ENCODE results near the gene TIE1.

Gene TIE1

GRCh38 chr1:43276673-43277072 is 24.1 kb upstream of the TIE1 start:
- Histone ChIP-seq H3K9me3 (ENCODE audit: control insufficient read depth, low read length) (no peaks in the 10 kb centered on the region), H3K4me1 (ENCODE audit: control insufficient read depth, insufficient read depth, low read length) (peaks cover 39% of the 10 kb centered on the region), H3K9ac (ENCODE audit: low read length) (no peak overlapping the region), H3K36me3 (ENCODE audit: control insufficient read depth, insufficient read depth, low read length) (peaks cover 7% of the 10 kb centered on the region), H3K4me3 (ENCODE audit: low read length) (no peak overlapping the region), H3K27me3 (ENCODE audit: control insufficient read depth, insufficient read depth, low read length) (no peaks in the 10 kb centered on the region)

- Histone ChIP-seq H3K9ac (ENCODE audit: low read length) (no peak overlapping the region), H3K4me3 (ENCODE audit: low read length) (no peak overlapping the region), H3K27me3 (ENCODE audit: control insufficient read depth, insufficient read depth, low read length) (no peaks in the 10 kb centered on the region)
These were observed 23.5 kb upstream of the TIE1 start for GRCh38 chr1:43277116-43277876.

GRCh38 chr1:43279161-43279560 is 21.6 kb upstream of the TIE1 start:
- H3K36me3 ChIP-seq (ENCODE audit: control insufficient read depth, insufficient read depth, low read length): peaks cover 7% of the 10 kb centered on the region
- H3K9me3 ChIP-seq (ENCODE audit: control insufficient read depth, low read length): no peaks in the 10 kb centered on the region
- no peaks in the 10 kb centered on the region for H3K27me3 ChIP-seq (ENCODE audit: control insufficient read depth, insufficient read depth, low read length)
- H3K4me1 ChIP-seq (ENCODE audit: control insufficient read depth, insufficient read depth, low read length): peaks cover 39% of the 10 kb centered on the region
- no peak overlapping the region for H3K9ac ChIP-seq (ENCODE audit: low read length)
- H3K4me3 ChIP-seq (ENCODE audit: low read length): no peak overlapping the region

More at GRCh38 chr1:43277116-43277876, 23.5 kb upstream of the TIE1 start:
- peaks cover 7% of the 10 kb centered on the region for H3K36me3 ChIP-seq (ENCODE audit: control insufficient read depth, insufficient read depth, low read length)
- H3K9me3 ChIP-seq (ENCODE audit: control insufficient read depth, low read length): no peaks in the 10 kb centered on the region
- peaks cover 33% of the 10 kb centered on the region for H3K4me1 ChIP-seq (ENCODE audit: control insufficient read depth, insufficient read depth, low read length)

- peaks cover 7% of the 10 kb centered on the region for H3K36me3 ChIP-seq (ENCODE audit: control insufficient read depth, insufficient read depth, low read length)
- no peaks in the 10 kb centered on the region for H3K9me3 ChIP-seq (ENCODE audit: control insufficient read depth, low read length)
- H3K4me3 ChIP-seq (ENCODE audit: low read length): no peak overlapping the region
- H3K9ac ChIP-seq (ENCODE audit: low read length): no peak overlapping the region
- no peaks in the 10 kb centered on the region for H3K27me3 ChIP-seq (ENCODE audit: control insufficient read depth, insufficient read depth, low read length)
- H3K4me1 ChIP-seq (ENCODE audit: control insufficient read depth, insufficient read depth, low read length): peaks cover 38% of the 10 kb centered on the region
These were observed 21.1 kb upstream of the TIE1 start for GRCh38 chr1:43279666-43280065.

- no peak overlapping the region for H3K9ac ChIP-seq (ENCODE audit: low read length)
- peaks cover 35% of the 10 kb centered on the region for H3K4me1 ChIP-seq (ENCODE audit: control insufficient read depth, insufficient read depth, low read length)
- peaks cover 6% of the 10 kb centered on the region for H3K27me3 ChIP-seq (ENCODE audit: control insufficient read depth, insufficient read depth, low read length)
- H3K9me3 ChIP-seq (ENCODE audit: control insufficient read depth, low read length): no peaks in the 10 kb centered on the region
- no peak overlapping the region for H3K4me3 ChIP-seq (ENCODE audit: low read length)
- peaks cover 7% of the 10 kb centered on the region for H3K36me3 ChIP-seq (ENCODE audit: control insufficient read depth, insufficient read depth, low read length)
These were observed 20.1 kb upstream of the TIE1 start for GRCh38 chr1:43280692-43281091.

GRCh38 chr1:43282220-43283195 is 18.3 kb upstream of the TIE1 start:
- H3K9me3 ChIP-seq (ENCODE audit: control insufficient read depth, low read length): no peaks in the 10 kb centered on the region
- peaks cover 7% of the 10 kb centered on the region for H3K36me3 ChIP-seq (ENCODE audit: control insufficient read depth, insufficient read depth, low read length)
- no peak overlapping the region for H3K9ac ChIP-seq (ENCODE audit: low read length)
- H3K4me3 ChIP-seq (ENCODE audit: low read length): no peak overlapping the region
- peaks cover 6% of the 10 kb centered on the region for H3K27me3 ChIP-seq (ENCODE audit: control insufficient read depth, insufficient read depth, low read length)
- peaks cover 30% of the 10 kb centered on the region for H3K4me1 ChIP-seq (ENCODE audit: control insufficient read depth, insufficient read depth, low read length)

- H3K4me1 ChIP-seq (ENCODE audit: control insufficient read depth, insufficient read depth, low read length): peaks cover 37% of the 10 kb centered on the region
- H3K9ac ChIP-seq (ENCODE audit: low read length): peak overlapping the region; percentile 84
- H3K36me3 ChIP-seq (ENCODE audit: control insufficient read depth, insufficient read depth, low read length): peaks cover 7% of the 10 kb centered on the region
- no peaks in the 10 kb centered on the region for H3K9me3 ChIP-seq (ENCODE audit: control insufficient read depth, low read length)
- H3K4me3 ChIP-seq (ENCODE audit: low read length): peak overlapping the region; percentile 96
- peaks cover 6% of the 10 kb centered on the region for H3K27me3 ChIP-seq (ENCODE audit: control insufficient read depth, insufficient read depth, low read length)
These were observed 16.7 kb upstream of the TIE1 start for GRCh38 chr1:43284065-43284464.

GRCh38 chr1:43284546-43285110 is 16.2 kb upstream of the TIE1 start:
- Histone ChIP-seq H3K4me3 (ENCODE audit: low read length) (peak overlapping the region; percentile 96), H3K4me1 (ENCODE audit: control insufficient read depth, insufficient read depth, low read length) (peaks cover 40% of the 10 kb centered on the region), H3K36me3 (ENCODE audit: control insufficient read depth, insufficient read depth, low read length) (peaks cover 3% of the 10 kb centered on the region), H3K9ac (ENCODE audit: low read length) (peak overlapping the region; percentile 84), H3K27me3 (ENCODE audit: control insufficient read depth, insufficient read depth, low read length) (peaks cover 6% of the 10 kb centered on the region), H3K9me3 (ENCODE audit: control insufficient read depth, low read length) (no peaks in the 10 kb centered on the region)

GRCh38 chr1:43285269-43285990 is 15.4 kb upstream of the TIE1 start, which contains the start of gene C1orf210:
C1orf210 (minus strand) TSS chr1:43285581; CDS start chr1:43283270, 2,311 bp downstream.
- Histone ChIP-seq H3K4me1 (ENCODE audit: control insufficient read depth, insufficient read depth, low read length) (peaks cover 42% of the 10 kb centered on the region), H3K4me3 (ENCODE audit: low read length) (peak within 1 kb of the TSS; percentile 96), H3K27me3 (ENCODE audit: control insufficient read depth, insufficient read depth, low read length) (peaks cover 6% of the 10 kb centered on the region), H3K36me3 (ENCODE audit: control insufficient read depth, insufficient read depth, low read length) (no peaks in the 10 kb centered on the region), H3K9ac (ENCODE audit: low read length) (peak within 1 kb of the TSS; percentile 84), H3K9me3 (ENCODE audit: control insufficient read depth, low read length) (no peaks in the 10 kb centered on the region)

GRCh38 chr1:43286115-43286514 is 14.7 kb upstream of the TIE1 start:
- peak overlapping the region; percentile 96 for H3K4me3 ChIP-seq (ENCODE audit: low read length)
- peak overlapping the region; percentile 84 for H3K9ac ChIP-seq (ENCODE audit: low read length)
- peaks cover 46% of the 10 kb centered on the region for H3K4me1 ChIP-seq (ENCODE audit: control insufficient read depth, insufficient read depth, low read length)

GRCh38 chr1:43286533-43286932 is 14.2 kb upstream of the TIE1 start:
- Histone ChIP-seq H3K4me1 (ENCODE audit: control insufficient read depth, insufficient read depth, low read length) (peaks cover 46% of the 10 kb centered on the region), H3K9me3 (ENCODE audit: control insufficient read depth, low read length) (no peaks in the 10 kb centered on the region), H3K9ac (ENCODE audit: low read length) (peak overlapping the region; percentile 84), H3K27me3 (ENCODE audit: control insufficient read depth, insufficient read depth, low read length) (peaks cover 6% of the 10 kb centered on the region), H3K36me3 (ENCODE audit: control insufficient read depth, insufficient read depth, low read length) (no peaks in the 10 kb centered on the region), H3K4me3 (ENCODE audit: low read length) (no peak overlapping the region)

More at GRCh38 chr1:43286115-43286514, 14.7 kb upstream of the TIE1 start:
- Histone ChIP-seq H3K9me3 (ENCODE audit: control insufficient read depth, low read length) (no peaks in the 10 kb centered on the region), H3K27me3 (ENCODE audit: control insufficient read depth, insufficient read depth, low read length) (peaks cover 6% of the 10 kb centered on the region), H3K36me3 (ENCODE audit: control insufficient read depth, insufficient read depth, low read length) (no peaks in the 10 kb centered on the region)

Data from mucosa of stomach (tissue), 1 donor.